ENCODE measurements around the gene CEMIP.

The CEMIP gene

GRCh38 chr15:80778964-80779657 is at the start of gene CEMIP:
Gene CEMIP, plus strand, starts transcription at chr15:80779370. Its CDS starts 94,510 bp downstream, at chr15:80873880.
- Histone ChIP-seq H3K36me3 (ENCODE audit: control insufficient read depth, insufficient read depth, low read length) (no peaks in the 10 kb centered on the region), H3K4me3 (ENCODE audit: low read length) (peak within 1 kb of the TSS; percentile 40; the same call in 1 of the 2 replicates), H3K9me3 (ENCODE audit: control insufficient read depth, insufficient read depth, low read length) (no peaks in the 10 kb centered on the region), H3K27me3 (ENCODE audit: control insufficient read depth, insufficient read depth, low read length) (peaks cover 12% of the 10 kb centered on the region), H3K27ac (ENCODE audit: low read length) (no peak within 1 kb of the TSS), H3K4me1 (ENCODE audit: control insufficient read depth, insufficient read depth, low read length) (peaks cover 2% of the 10 kb centered on the region; the same call in 1 of the 2 replicates)
- no peak for DNase-seq (ENCODE audit: low read depth, low spot score)
- no CpG with 5 or more reads among the region's 75 CpGs for WGBS (ENCODE audit: insufficient coverage, insufficient read length)

- Histone ChIP-seq H3K36me3 (ENCODE audit: control insufficient read depth, insufficient read depth, low read length) (no peaks in the 10 kb centered on the region), H3K27ac (ENCODE audit: low read length) (no peak overlapping the region), H3K4me3 (ENCODE audit: low read length) (no peak overlapping the region), H3K4me1 (ENCODE audit: control insufficient read depth, insufficient read depth, low read length) (no peaks in the 10 kb centered on the region; the same call in 1 of the 2 replicates), H3K27me3 (ENCODE audit: control insufficient read depth, insufficient read depth, low read length) (no peaks in the 10 kb centered on the region), H3K9me3 (ENCODE audit: control insufficient read depth, insufficient read depth, low read length) (no peaks in the 10 kb centered on the region)
- no CpG with 5 or more reads among the region's 7 CpGs for WGBS (ENCODE audit: insufficient coverage, insufficient read length)
- no peak for DNase-seq (ENCODE audit: low read depth, low spot score)
Measured at GRCh38 chr15:80730387-80730786, 48.8 kb upstream of the CEMIP start.

GRCh38 chr15:80730926-80731325 is 48.2 kb upstream of the CEMIP start:
- no peaks in the 10 kb centered on the region for H3K27me3 ChIP-seq (ENCODE audit: control insufficient read depth, insufficient read depth, low read length)
- WGBS (ENCODE audit: insufficient coverage, insufficient read length) = no CpG with 5 or more reads among the region's 6 CpGs
- H3K9me3 ChIP-seq (ENCODE audit: control insufficient read depth, insufficient read depth, low read length) = no peaks in the 10 kb centered on the region
- no peaks in the 10 kb centered on the region for H3K36me3 ChIP-seq (ENCODE audit: control insufficient read depth, insufficient read depth, low read length)
- no peaks in the 10 kb centered on the region; the same call in 1 of the 2 replicates for H3K4me1 ChIP-seq (ENCODE audit: control insufficient read depth, insufficient read depth, low read length)
- H3K4me3 ChIP-seq (ENCODE audit: low read length) = no peak overlapping the region
- no peak overlapping the region for H3K27ac ChIP-seq (ENCODE audit: low read length)
- DNase-seq (ENCODE audit: low read depth, low spot score) = no peak

GRCh38 chr15:80732167-80732566 is 47.0 kb upstream of the CEMIP start:
- Histone ChIP-seq H3K27ac (ENCODE audit: low read length) (no peak overlapping the region), H3K27me3 (ENCODE audit: control insufficient read depth, insufficient read depth, low read length) (no peaks in the 10 kb centered on the region), H3K9me3 (ENCODE audit: control insufficient read depth, insufficient read depth, low read length) (no peaks in the 10 kb centered on the region), H3K4me1 (ENCODE audit: control insufficient read depth, insufficient read depth, low read length) (no peaks in the 10 kb centered on the region; the same call in 1 of the 2 replicates), H3K4me3 (ENCODE audit: low read length) (no peak overlapping the region), H3K36me3 (ENCODE audit: control insufficient read depth, insufficient read depth, low read length) (no peaks in the 10 kb centered on the region)
- no peak for DNase-seq (ENCODE audit: low read depth, low spot score)
- no CpG with 5 or more reads among the region's 6 CpGs for WGBS (ENCODE audit: insufficient coverage, insufficient read length)

- Histone ChIP-seq H3K4me3 (ENCODE audit: low read length) (no peak overlapping the region), H3K27me3 (ENCODE audit: control insufficient read depth, insufficient read depth, low read length) (no peaks in the 10 kb centered on the region), H3K27ac (ENCODE audit: low read length) (no peak overlapping the region), H3K9me3 (ENCODE audit: control insufficient read depth, insufficient read depth, low read length) (no peaks in the 10 kb centered on the region), H3K4me1 (ENCODE audit: control insufficient read depth, insufficient read depth, low read length) (no peaks in the 10 kb centered on the region; the same call in 1 of the 2 replicates), H3K36me3 (ENCODE audit: control insufficient read depth, insufficient read depth, low read length) (no peaks in the 10 kb centered on the region)
- no CpG with 5 or more reads among the region's 5 CpGs for WGBS (ENCODE audit: insufficient coverage, insufficient read length)
- no peak for DNase-seq (ENCODE audit: low read depth, low spot score)
Measured at GRCh38 chr15:80732818-80733217, 46.4 kb upstream of the CEMIP start.

GRCh38 chr15:80733460-80733859 is 45.7 kb upstream of the CEMIP start:
- no CpG with 5 or more reads among the region's 1 CpG for WGBS (ENCODE audit: insufficient coverage, insufficient read length)

GRCh38 chr15:80735344-80735743 is 43.8 kb upstream of the CEMIP start:
- Histone ChIP-seq H3K9me3 (ENCODE audit: control insufficient read depth, insufficient read depth, low read length) (no peaks in the 10 kb centered on the region), H3K27ac (ENCODE audit: low read length) (no peak overlapping the region), H3K36me3 (ENCODE audit: control insufficient read depth, insufficient read depth, low read length) (no peaks in the 10 kb centered on the region), H3K27me3 (ENCODE audit: control insufficient read depth, insufficient read depth, low read length) (no peaks in the 10 kb centered on the region), H3K4me3 (ENCODE audit: low read length) (no peak overlapping the region), H3K4me1 (ENCODE audit: control insufficient read depth, insufficient read depth, low read length) (no peaks in the 10 kb centered on the region; the same call in 1 of the 2 replicates)
- no CpG with 5 or more reads among the region's 8 CpGs for WGBS (ENCODE audit: insufficient coverage, insufficient read length)
- DNase-seq (ENCODE audit: low read depth, low spot score) = no peak

More at GRCh38 chr15:80733460-80733859, 45.7 kb upstream of the CEMIP start:
- Histone ChIP-seq H3K27me3 (ENCODE audit: control insufficient read depth, insufficient read depth, low read length) (no peaks in the 10 kb centered on the region), H3K9me3 (ENCODE audit: control insufficient read depth, insufficient read depth, low read length) (no peaks in the 10 kb centered on the region), H3K4me1 (ENCODE audit: control insufficient read depth, insufficient read depth, low read length) (no peaks in the 10 kb centered on the region; the same call in 1 of the 2 replicates), H3K27ac (ENCODE audit: low read length) (no peak overlapping the region), H3K36me3 (ENCODE audit: control insufficient read depth, insufficient read depth, low read length) (no peaks in the 10 kb centered on the region), H3K4me3 (ENCODE audit: low read length) (no peak overlapping the region)
- DNase-seq (ENCODE audit: low read depth, low spot score) = no peak

GRCh38 chr15:80736560-80736959 is 42.6 kb upstream of the CEMIP start:
- no peak for DNase-seq (ENCODE audit: low read depth, low spot score)
- Histone ChIP-seq H3K4me3 (ENCODE audit: low read length) (no peak overlapping the region), H3K27me3 (ENCODE audit: control insufficient read depth, insufficient read depth, low read length) (no peaks in the 10 kb centered on the region), H3K9me3 (ENCODE audit: control insufficient read depth, insufficient read depth, low read length) (no peaks in the 10 kb centered on the region), H3K36me3 (ENCODE audit: control insufficient read depth, insufficient read depth, low read length) (no peaks in the 10 kb centered on the region), H3K4me1 (ENCODE audit: control insufficient read depth, insufficient read depth, low read length) (no peaks in the 10 kb centered on the region; the same call in 1 of the 2 replicates), H3K27ac (ENCODE audit: low read length) (no peak overlapping the region)
- no CpG with 5 or more reads among the region's 4 CpGs for WGBS (ENCODE audit: insufficient coverage, insufficient read length)

GRCh38 chr15:80739919-80740318 is 39.3 kb upstream of the CEMIP start:
- DNase-seq (ENCODE audit: low read depth, low spot score) = no peak
- Histone ChIP-seq H3K4me3 (ENCODE audit: low read length) (no peak overlapping the region), H3K4me1 (ENCODE audit: control insufficient read depth, insufficient read depth, low read length) (no peaks in the 10 kb centered on the region), H3K36me3 (ENCODE audit: control insufficient read depth, insufficient read depth, low read length) (no peaks in the 10 kb centered on the region), H3K9me3 (ENCODE audit: control insufficient read depth, insufficient read depth, low read length) (no peaks in the 10 kb centered on the region), H3K27me3 (ENCODE audit: control insufficient read depth, insufficient read depth, low read length) (no peaks in the 10 kb centered on the region), H3K27ac (ENCODE audit: low read length) (no peak overlapping the region)
- WGBS (ENCODE audit: insufficient coverage, insufficient read length) = no CpG with 5 or more reads among the region's 3 CpGs

- Histone ChIP-seq H3K27ac (ENCODE audit: low read length) (no peak overlapping the region), H3K27me3 (ENCODE audit: control insufficient read depth, insufficient read depth, low read length) (no peaks in the 10 kb centered on the region), H3K4me1 (ENCODE audit: control insufficient read depth, insufficient read depth, low read length) (no peaks in the 10 kb centered on the region), H3K36me3 (ENCODE audit: control insufficient read depth, insufficient read depth, low read length) (no peaks in the 10 kb centered on the region), H3K4me3 (ENCODE audit: low read length) (no peak overlapping the region), H3K9me3 (ENCODE audit: control insufficient read depth, insufficient read depth, low read length) (no peaks in the 10 kb centered on the region)
- no peak for DNase-seq (ENCODE audit: low read depth, low spot score)
- no CpG with 5 or more reads among the region's 4 CpGs for WGBS (ENCODE audit: insufficient coverage, insufficient read length)
Measured at GRCh38 chr15:80742081-80742480, 37.1 kb upstream of the CEMIP start.
